ENCODE measurements around the gene BMAL1. TPM values are rescaled to one million over a fixed set of nuclear protein-coding genes. Genes with fewer than 3 reads are reported as not detected.

Gene BMAL1
- polyA plus RNA-seq, 1 donor (not counting 4 experiments of a cell fraction or from before 2014, with no cell fraction given): 27.5 TPM

DNA sequence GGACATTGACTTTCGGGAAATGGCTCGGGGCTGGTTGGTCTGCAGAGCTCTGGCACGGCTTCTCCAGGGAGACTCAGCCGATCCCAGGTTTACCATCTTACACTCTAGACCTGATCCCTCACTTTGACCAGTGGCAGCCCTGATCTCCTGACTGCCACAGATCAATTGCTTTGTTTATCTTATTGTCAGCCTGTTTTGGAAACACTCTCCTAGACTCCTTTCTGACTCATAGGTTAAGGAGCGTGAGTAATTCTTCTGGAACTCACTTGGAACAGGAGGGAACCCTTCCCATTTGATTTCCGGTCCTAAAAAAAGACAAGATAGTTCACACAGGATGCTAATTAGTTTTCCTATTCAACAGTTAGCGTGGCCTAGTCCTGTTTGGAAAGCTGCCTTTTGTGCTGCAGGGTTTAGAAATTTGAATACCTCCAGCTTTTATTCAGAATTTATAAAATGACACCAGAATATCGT, 16.0 kb upstream of the BMAL1 start:
- peak; percentile 84 for DNase-seq (ENCODE audit: low read depth, low spot score)

GRCh38 chr11:13262096-13262495, 15.5 kb upstream of the BMAL1 start:
- H3K79me2 ChIP-seq (ENCODE audit: control insufficient read depth, insufficient read depth, low read length): no peaks in the 10 kb centered on the region
- H3K4me3 ChIP-seq (ENCODE audit: control insufficient read depth in 2 of 3, extremely low read depth in 1 of 3, insufficient read depth in 2 of 3, low read depth in 1 of 3, low read length in 3 of 3): no peak overlapping the region
- H3K27me3 ChIP-seq (ENCODE audit: control insufficient read depth, extremely low read depth, insufficient read depth, low read length): no peaks in the 10 kb centered on the region
- peak overlapping the region; percentile 89 for H3K9ac ChIP-seq (ENCODE audit: control insufficient read depth, extremely low read depth, insufficient read depth, low read length)
- no peak overlapping the region for H2AFZ ChIP-seq (ENCODE audit: control insufficient read depth, low read length)
- DNase-seq (ENCODE audit: low read depth, low spot score) (no peak), FAIRE-seq (peak; percentile 41)
- no peaks in the 10 kb centered on the region for H3K9me1 ChIP-seq (ENCODE audit: control insufficient read depth, extremely low read depth, insufficient read depth, low read length)
- peak overlapping the region; percentile 87 for H3K4me2 ChIP-seq (ENCODE audit: control insufficient read depth, extremely low read depth, insufficient read depth, low read depth, low read length)
- H4K20me1 ChIP-seq (ENCODE audit: control insufficient read depth, extremely low read depth, insufficient read depth, low read length): no peaks in the 10 kb centered on the region
- TF ChIP-seq, protein P1, sequence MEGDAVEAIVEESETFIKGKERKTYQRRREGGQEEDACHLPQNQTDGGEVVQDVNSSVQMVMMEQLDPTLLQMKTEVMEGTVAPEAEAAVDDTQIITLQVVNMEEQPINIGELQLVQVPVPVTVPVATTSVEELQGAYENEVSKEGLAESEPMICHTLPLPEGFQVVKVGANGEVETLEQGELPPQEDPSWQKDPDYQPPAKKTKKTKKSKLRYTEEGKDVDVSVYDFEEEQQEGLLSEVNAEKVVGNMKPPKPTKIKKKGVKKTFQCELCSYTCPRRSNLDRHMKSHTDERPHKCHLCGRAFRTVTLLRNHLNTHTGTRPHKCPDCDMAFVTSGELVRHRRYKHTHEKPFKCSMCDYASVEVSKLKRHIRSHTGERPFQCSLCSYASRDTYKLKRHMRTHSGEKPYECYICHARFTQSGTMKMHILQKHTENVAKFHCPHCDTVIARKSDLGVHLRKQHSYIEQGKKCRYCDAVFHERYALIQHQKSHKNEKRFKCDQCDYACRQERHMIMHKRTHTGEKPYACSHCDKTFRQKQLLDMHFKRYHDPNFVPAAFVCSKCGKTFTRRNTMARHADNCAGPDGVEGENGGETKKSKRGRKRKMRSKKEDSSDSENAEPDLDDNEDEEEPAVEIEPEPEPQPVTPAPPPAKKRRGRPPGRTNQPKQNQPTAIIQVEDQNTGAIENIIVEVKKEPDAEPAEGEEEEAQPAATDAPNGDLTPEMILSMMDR (optimal IDR thresholded peaks at IDR 0.05 in 1 of 3, IDR thresholded peaks at IDR 0.05 in 1 of 3, conservative IDR thresholded peaks at IDR 0.05 in 1 of 3; ENCODE audit: extremely low read depth in 1 of 3, insufficient read depth in 2 of 3, low read length in 3 of 3): no peak
- no peak for TF ChIP-seq EZH2 (IDR thresholded peaks at IDR 0.05; ENCODE audit: low read length)
- peak overlapping the region; percentile 100 for H3K27ac ChIP-seq (ENCODE audit: control insufficient read depth, insufficient read depth, low read length)
- H3K36me3 ChIP-seq (ENCODE audit: control insufficient read depth in 2 of 2, extremely low read depth in 1 of 2, insufficient read depth in 2 of 2, low read length in 2 of 2): no peaks in the 10 kb centered on the region
- peaks cover 73% of the 10 kb centered on the region for H3K4me1 ChIP-seq (ENCODE audit: control insufficient read depth, extremely low read depth, insufficient read depth, low read length)
- no peaks in the 10 kb centered on the region for H3K9me3 ChIP-seq (ENCODE audit: control insufficient read depth, low read depth, low read length)
- dilution Hi-C loops (cut with MboI; ENCODE audit: extremely low pct_ligation_motif_present, low sequenced_read_pairs): no loop called here

More for the DNA sequence above, 16.0 kb upstream of the BMAL1 start:
- H3K9me1 ChIP-seq (ENCODE audit: control insufficient read depth, extremely low read depth, insufficient read depth, low read length): no peaks in the 10 kb centered on the region
- dilution Hi-C loops (cut with MboI; ENCODE audit: extremely low pct_ligation_motif_present, low sequenced_read_pairs): no loop called here
- H3K4me3 ChIP-seq (ENCODE audit: control insufficient read depth in 2 of 3, extremely low read depth in 1 of 3, insufficient read depth in 2 of 3, low read depth in 1 of 3, low read length in 3 of 3): peak overlapping the region in 2 of 3 experiments; percentile 33 to 43
- no peak overlapping the region for H2AFZ ChIP-seq (ENCODE audit: control insufficient read depth, low read length)
- H3K27me3 ChIP-seq (ENCODE audit: control insufficient read depth, extremely low read depth, insufficient read depth, low read length): no peaks in the 10 kb centered on the region
- peak overlapping the region; percentile 89 for H3K9ac ChIP-seq (ENCODE audit: control insufficient read depth, extremely low read depth, insufficient read depth, low read length)
- peaks cover 77% of the 10 kb centered on the region for H3K4me1 ChIP-seq (ENCODE audit: control insufficient read depth, extremely low read depth, insufficient read depth, low read length)
- no peaks in the 10 kb centered on the region for H3K36me3 ChIP-seq (ENCODE audit: control insufficient read depth in 2 of 2, extremely low read depth in 1 of 2, insufficient read depth in 2 of 2, low read length in 2 of 2)
- H3K27ac ChIP-seq (ENCODE audit: control insufficient read depth, insufficient read depth, low read length): peak overlapping the region; percentile 100
- peak overlapping the region; percentile 87 for H3K4me2 ChIP-seq (ENCODE audit: control insufficient read depth, extremely low read depth, insufficient read depth, low read depth, low read length)
- no peaks in the 10 kb centered on the region for H3K9me3 ChIP-seq (ENCODE audit: control insufficient read depth, low read depth, low read length)
- peak; percentile 85 for FAIRE-seq
- TF ChIP-seq, protein P1 (optimal IDR thresholded peaks at IDR 0.05 in 1 of 3, IDR thresholded peaks at IDR 0.05 in 1 of 3, conservative IDR thresholded peaks at IDR 0.05 in 1 of 3; ENCODE audit: extremely low read depth in 1 of 3, insufficient read depth in 2 of 3, low read length in 3 of 3): no peak
- no peak for TF ChIP-seq EZH2 (IDR thresholded peaks at IDR 0.05; ENCODE audit: low read length)
- H3K79me2 ChIP-seq (ENCODE audit: control insufficient read depth, insufficient read depth, low read length): no peaks in the 10 kb centered on the region
- H4K20me1 ChIP-seq (ENCODE audit: control insufficient read depth, extremely low read depth, insufficient read depth, low read length): no peaks in the 10 kb centered on the region

All from keratinocyte (primary cell).